Daoy (cell line): ENCODE data around the gene GABRB2. TPM values are rescaled to one million over a fixed set of nuclear protein-coding genes. Genes with fewer than 3 reads are reported as not detected.

Experiments
- DNase-seq: peaks from one replicate; pipeline ENCODE4 v3.0.0-alpha.2; 2015; ENCODE audit warnings: low read depth
- total RNA-seq: library from RNA; depleted of rRNA; stranded (reverse); fragments of >200 nt; shearing (Covaris generic); gene quantifications from 2 replicates; pipeline ENCODE4 v1.2.3, GENCODE V29; 2014

GABRB2 gene
- total RNA-seq, 1 experiment from 2014 or later, result 0.11 TPM

DNA sequence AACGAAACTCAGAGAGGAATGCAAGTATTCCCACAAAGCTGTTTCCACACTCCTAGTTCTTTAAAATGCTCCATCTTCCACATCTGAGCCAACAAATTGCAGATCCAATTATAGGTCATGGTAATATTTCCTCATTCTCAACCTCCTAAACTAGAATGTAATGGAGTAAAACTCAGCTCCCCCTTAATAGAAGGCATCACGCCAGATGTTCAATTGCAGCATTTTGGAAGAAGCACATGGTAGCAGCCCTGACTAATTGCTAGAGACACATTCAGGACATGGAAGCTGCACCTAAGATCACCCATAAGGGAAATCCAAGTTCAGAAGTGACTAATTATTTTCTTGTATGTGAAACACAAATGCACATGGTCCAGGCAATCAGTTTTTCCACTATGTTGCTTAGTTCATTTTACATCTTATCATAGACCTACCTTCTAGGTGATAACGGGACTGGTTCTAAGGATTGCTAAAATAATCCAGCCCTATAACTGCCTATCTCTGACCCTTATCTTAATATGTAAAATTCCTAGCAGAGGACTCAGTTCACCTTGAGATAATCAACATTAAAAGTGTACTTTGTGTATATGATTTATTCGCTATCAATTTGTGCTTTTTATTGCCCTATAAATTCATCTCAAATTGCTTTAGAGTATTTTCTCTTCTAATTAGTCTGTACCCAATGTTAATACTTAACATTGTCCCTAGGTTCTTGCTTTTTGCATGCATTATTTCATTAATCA lies 75.1 kb downstream of the GABRB2 start:
- DNase-seq, result no peak

DNA sequence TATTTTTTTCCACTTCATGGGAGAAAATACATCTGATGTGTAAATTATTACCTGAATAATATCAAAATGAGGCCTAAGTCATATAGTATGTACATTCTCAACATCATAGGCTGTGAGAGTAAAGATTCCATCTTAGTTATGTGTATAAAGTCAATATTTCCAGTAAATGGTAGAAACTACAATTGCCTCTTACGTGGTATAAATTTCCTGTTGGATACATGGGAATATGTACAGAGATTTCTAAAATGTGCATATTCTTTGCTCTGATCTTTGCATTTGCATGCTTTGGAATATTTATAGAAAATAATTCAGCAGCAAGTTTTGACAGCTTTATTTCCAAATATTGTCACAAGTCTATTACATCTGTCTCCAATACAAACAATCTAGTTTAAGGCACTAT lies 78.8 kb downstream of the GABRB2 start:
- DNase-seq, result no peak

DNA sequence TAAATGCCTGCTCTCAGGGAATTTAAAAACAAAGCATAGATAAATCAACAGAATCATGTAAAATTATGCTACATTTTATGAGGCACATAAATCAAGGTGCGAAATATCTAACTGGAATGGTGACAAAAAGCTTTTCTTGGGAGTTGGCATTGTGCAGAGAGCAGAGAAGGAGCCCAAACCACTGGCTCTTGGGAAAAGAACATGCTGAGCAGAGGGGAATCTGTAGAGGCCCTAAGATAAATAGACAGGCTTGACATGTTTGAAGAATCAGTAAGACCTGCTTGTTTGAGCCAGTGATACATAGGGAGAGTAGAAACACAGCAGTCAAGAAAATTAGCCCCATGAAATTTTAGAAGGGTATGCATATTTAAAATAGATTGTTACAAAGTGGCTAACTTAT lies 85.8 kb downstream of the GABRB2 start:
- DNase-seq, result no peak

DNA sequence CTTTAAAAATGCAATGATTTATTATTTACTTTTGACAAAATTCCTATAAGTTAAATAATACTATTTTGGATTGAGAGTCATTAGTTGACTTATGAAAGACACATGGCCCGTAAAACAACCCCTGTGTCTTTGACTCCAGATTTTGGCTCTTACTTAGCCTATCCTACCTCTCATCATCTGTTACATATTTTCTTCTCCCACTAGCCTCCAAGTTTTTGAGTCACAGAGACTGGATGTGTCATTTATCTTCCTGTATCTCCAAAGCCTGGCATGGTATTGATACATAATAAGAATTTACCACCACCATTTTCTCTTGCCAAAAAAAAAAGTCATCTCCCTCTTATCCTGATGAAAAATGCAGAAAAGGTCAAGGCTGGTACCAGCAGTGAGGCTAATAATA lies 99.9 kb downstream of the GABRB2 start:
- DNase-seq, result no peak

DNA sequence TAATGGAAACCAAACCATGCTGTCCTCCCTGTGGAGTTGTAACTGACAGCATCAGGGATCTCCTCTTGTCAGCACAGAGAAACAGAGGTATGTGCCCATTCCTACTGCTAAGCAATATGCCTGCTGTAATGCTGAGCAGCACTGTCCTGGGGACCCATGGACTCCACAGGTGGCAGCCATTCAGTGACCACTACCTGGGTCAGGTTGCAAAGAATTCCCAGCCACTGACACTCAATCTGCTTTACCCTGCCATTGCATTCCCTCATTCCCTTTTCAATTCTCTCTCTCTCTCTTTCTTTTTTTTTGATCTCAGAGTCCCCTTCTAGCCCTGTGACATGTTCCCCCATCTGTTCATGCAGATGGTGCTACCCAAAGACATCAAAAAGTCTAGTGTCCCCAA lies 104.1 kb downstream of the GABRB2 start:
- no peak for DNase-seq

GRCh38 chr5:161432798-161433197 lies 113.7 kb downstream of the GABRB2 start:
- no peak for DNase-seq

DNA sequence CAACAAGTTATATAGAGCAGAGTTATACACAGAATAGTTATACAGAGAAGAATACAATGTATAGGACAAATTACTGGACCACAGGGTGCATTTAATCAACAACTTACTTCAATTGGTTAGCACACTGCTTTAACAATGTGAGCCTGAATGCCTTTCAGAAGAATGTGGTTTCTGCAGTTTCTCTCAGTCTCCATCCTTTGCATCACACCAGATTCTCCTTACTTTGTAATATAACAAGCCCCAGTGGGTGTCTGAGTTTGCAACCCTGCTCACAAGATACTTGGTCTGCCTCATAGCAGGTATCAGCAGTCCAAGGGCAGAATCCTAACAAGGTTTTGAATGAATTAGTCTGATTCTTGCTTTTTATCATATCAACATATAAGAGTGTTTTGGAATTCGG lies 114.6 kb downstream of the GABRB2 start:
- no peak for DNase-seq

DNA sequence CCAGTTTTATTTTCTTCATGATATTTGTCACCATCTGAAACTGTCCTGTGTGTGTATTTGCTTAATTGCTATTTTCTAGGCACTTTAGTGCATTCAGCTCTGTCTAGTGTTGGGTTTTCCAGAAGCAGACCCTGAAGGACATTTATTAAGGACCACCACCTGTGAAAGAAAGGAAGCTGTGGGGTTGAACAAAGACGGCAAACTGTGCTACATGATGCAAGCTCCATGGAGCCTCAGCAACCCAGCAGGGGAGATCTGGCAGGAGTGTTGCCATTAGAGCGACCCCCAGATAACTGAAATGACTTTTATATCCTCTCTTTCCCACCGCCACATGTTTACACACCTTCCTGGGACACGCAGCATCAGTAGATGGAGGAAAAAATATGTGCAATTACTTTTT lies 125.5 kb downstream of the GABRB2 start:
- DNase-seq, result no peak

- no peak for DNase-seq
These were observed 126.0 kb downstream of the GABRB2 start for GRCh38 chr5:161420521-161420920.

DNA sequence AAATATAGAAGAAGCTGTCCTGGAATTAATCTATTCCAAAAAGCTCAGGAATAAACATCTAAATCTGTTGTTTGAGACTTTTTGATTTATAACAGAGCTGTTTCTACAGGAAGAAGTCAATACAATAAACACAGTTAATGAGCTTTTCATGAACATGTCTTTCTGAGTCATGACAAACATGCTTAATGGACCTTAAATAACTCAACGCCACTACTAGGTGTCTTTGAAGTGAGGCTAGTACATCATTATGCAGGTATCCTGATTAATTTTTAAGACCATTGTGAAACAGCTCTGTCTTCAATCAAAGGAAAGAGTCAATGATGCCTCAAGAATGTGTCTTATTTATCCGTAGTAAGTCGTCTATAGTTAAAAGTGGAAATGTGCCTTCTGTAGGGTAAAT lies 131.6 kb downstream of the GABRB2 start:
- DNase-seq, result no peak

- DNase-seq, result no peak
These were observed 132.5 kb downstream of the GABRB2 start for GRCh38 chr5:161414037-161414436.

GRCh38 chr5:161412792-161413191 lies 133.7 kb downstream of the GABRB2 start:
- no peak for DNase-seq

DNA sequence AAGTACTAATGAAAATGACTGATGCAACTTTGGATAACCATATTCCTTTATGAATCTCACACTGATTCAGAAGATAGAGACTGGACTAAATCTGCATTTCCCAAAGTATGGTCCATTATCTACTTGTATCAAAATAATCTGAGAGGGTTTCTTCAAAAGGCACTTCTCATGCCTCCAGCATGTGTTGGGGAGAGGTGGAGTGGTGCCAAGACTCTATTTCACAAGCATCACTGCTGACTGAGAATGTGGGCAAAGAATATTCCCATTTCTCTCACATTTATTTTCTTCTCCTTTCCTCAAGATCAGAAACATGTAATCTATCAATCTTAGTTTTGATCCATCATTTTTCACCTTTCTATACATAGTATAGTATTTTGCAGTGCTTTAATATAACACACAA lies 135.4 kb downstream of the GABRB2 start:
- no peak for DNase-seq

DNA sequence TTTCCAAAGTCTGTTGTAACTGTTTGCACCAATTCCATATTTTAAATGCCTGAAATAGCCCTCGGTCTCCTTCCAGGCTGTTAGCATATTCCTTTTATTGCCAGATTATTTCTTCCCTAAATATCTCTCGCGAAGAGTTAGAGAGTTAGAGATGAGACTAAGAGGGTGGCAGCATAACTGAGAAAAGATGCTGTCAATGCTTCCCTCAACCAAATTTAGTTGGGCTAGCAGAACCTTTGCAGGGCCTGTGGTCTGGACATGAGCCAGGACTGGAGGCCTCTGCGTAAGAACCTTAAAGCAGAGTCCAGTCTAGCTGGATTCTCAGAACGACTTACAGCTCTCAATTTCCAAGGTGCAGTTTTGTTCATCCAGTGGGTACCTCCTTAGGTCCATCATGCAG lies 135.9 kb downstream of the GABRB2 start:
- no peak for DNase-seq

DNA sequence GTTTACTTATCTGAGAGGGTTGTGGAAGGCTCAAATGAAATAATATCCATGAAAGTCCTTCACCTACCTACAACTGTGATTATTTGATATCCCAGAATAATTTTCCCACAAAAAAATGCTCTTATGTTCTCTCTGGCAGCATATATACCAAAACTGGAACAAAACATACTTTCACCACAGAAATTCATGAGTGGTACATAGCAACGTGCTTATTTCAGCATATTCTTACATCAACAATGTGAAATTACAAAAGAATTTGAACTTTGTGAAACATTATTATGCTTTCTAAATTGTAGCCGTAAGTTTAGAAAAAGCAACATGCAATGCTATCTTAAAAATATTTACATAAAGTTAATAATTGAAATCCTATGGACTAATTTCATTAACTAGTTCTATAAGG lies 137.1 kb downstream of the GABRB2 start:
- DNase-seq, result no peak

GRCh38 chr5:161406880-161407279 lies 139.6 kb downstream of the GABRB2 start:
- no peak for DNase-seq

DNA sequence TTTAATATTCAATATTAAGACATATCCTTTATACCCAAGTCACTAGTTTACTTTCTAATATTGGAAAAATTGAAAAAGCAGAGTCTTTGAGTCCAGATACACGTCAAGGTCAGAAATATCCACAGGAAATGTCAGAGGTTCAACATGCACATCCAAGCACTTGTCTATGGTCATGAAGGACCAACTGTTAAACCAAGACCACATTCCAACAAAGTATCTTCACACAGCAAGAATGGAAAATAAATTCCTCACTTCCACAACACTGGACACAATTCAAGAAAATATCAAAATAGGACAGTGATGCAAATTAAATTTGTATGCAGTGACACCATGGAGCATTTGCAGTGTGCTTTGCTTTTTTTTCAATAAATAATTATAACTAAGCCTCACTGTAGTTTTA lies 142.5 kb downstream of the GABRB2 start:
- no peak for DNase-seq

GRCh38 chr5:161403121-161403520 lies 143.4 kb downstream of the GABRB2 start:
- no peak for DNase-seq

GRCh38 chr5:161400583-161400982 lies 145.9 kb downstream of the GABRB2 start:
- DNase-seq, result no peak

DNA sequence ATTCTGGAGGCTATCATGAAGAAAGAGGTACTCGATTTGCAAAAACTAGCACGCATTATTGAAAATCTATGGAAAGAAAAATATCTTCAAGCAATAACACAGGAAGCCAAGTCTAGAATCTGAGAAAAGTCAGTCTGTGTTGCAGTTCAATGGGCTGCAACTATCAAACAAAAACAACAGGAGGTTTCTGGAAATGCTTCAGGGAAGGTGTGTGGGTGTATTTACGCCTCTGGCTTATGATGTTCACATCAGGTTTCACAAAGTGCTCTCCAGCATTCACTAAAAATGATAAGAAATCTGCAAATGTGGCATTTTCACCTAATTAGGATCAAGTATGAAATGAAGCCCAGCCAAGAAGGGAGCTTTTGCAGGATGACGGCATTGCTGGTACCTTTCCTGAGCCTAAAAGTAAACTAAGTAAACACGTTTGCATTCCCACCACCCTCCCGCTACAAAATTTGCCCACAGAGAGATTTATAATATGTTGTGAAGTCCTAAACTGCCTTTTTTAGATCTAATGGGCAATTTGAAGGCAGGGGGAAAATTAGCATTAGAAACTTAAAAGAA lies 146.4 kb downstream of the GABRB2 start:
- DNase-seq, result no peak

DNA sequence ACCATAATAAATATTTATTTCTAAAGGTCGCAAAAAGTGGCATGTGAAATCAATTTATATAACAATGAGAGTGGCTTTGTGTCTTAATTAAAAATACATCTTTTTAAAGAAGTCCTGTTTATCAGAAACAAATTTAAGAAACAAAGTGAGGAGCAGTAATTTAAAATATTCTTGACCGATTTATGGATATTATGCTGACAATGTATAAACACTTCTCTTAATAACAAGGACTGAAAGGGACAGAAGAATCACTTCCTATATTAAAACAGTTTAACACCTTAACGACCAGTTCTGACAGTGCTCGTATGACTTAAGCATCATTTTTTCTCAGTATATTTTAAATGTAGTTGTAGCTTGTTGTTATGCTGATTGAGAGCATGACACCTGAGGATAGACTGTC lies 149.1 kb downstream of the GABRB2 start:
- DNase-seq, result no peak

- no peak for DNase-seq
These were observed 150.4 kb downstream of the GABRB2 start for GRCh38 chr5:161396171-161396570.

DNA sequence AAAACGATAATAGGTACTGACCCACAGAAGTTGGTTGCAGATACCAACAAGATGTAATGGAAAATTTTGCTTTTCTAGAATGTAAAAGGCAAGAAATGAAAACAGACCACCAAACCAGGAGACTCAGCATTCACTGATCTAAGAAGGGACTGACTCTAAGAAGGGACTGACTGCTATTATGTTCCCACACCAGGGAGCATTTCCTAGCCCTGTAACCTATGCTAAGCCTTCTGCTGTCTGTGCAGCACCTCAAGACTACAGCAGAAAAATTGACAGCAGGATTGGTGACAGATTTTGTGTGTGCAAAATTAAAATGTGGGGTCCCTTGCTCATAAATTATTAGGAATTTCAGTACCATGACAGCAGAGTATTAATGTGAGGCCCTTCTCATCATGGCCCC lies 154.8 kb downstream of the GABRB2 start:
- no peak for DNase-seq

DNA sequence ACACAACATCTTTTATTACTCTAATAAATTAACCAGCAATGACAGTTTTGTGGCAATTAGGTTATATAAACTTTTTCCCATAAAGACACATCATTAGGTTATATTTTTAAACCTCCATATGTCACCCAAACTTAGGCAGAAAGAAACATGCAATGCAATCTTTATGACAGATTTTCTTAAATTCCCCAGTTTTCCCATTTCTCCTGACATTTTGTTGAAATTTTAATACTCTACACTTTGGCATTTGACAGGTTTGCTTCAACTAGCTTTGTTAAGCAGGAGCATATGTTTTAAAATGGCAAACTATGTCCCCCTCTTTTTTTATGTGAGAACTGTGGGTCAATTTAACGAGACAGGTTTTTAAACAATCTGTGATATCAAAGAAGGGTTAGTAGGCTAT lies 155.5 kb downstream of the GABRB2 start:
- DNase-seq, result no peak
